Activated CD8-positive, alpha-beta memory T cell treated with anti-CD3 and anti-CD28 coated beads for 36 hours (primary cell): Measurements from ENCODE around the gene UBC. TPM values are rescaled to one million over a fixed set of nuclear protein-coding genes. Genes with fewer than 3 reads are reported as not detected.
"Not testable (repeated sequence)": the region's sequence is repeated elsewhere in the genome, so short reads cannot be mapped to it uniquely, and the experiment has no call there.

Experiments
- CTCF ChIA-PET: fragments of 350-600 bp; sonication (Branson Sonifier 250); formaldehyde crosslinking; loops from one replicate; lab custom pipeline; 2021; ENCODE audit warnings: antibody characterized with exemption; lab: Charles Lee
- POLR2A ChIA-PET: fragments of 350-600 bp; sonication (Branson Sonifier 250); formaldehyde crosslinking; loops from one replicate; lab custom pipeline; 2021; ENCODE audit warnings: antibody characterized with exemption; lab: Charles Lee
- total RNA-seq, 2 experiments: library from RNA; stranded (reverse); gene quantifications; one replicate each; pipeline ENCODE4 v1.2.3, GENCODE V29; 2021

UBC gene
- total RNA-seq, 2 experiments from 2014 or later = 730 to 758 TPM

- POLR2A ChIA-PET = interaction anchor here (0.5 to 1.0 kb wide), 2 partner anchors 34 to 80 kb away, joined by 3 read pairs; no protein-coding TSS in a partner anchor
Measured at GRCh38 chr12:124906606-124907261, 7.7 kb downstream of the UBC start.

GRCh38 chr12:124904306-124905098, 9.9 kb downstream of the UBC start:
- ChIA-PET POLR2A (no interaction called here), CTCF (interaction anchor here (0.6 to 3.5 kb wide), 6 partner anchors 10 to 127 kb away, joined by 3 to 24 read pairs (median 4); partner anchors contain the start of gene UBC)

More at GRCh38 chr12:124906606-124907261, 7.7 kb downstream of the UBC start:
- CTCF ChIA-PET = interaction anchor here (0.5 to 3.5 kb wide), 14 partner anchors 8 to 129 kb away, joined by 3 to 30 read pairs (median 4); partner anchors contain the start of gene UBC

GRCh38 chr12:124902916-124903315, 11.5 kb downstream of the UBC start:
- CTCF ChIA-PET = interaction anchor here (2.1 kb wide), 1 partner anchor 37 kb away, joined by 6 read pairs; no protein-coding TSS in a partner anchor

GRCh38 chr12:124901003-124901402, 13.4 kb downstream of the UBC start:
- POLR2A ChIA-PET = no interaction called here
- CTCF ChIA-PET = interaction anchor here (0.7 to 2.1 kb wide), 3 partner anchors 23 to 63 kb away, joined by 3 to 6 read pairs (median 3); no protein-coding TSS in a partner anchor

More at GRCh38 chr12:124902916-124903315, 11.5 kb downstream of the UBC start:
- POLR2A ChIA-PET = no interaction called here

GRCh38 chr12:124900345-124900795, 14.1 kb downstream of the UBC start:
- POLR2A ChIA-PET = not testable (repeated sequence)
- CTCF ChIA-PET = interaction anchor here (1.0 kb wide), 1 partner anchor 22 kb away, joined by 3 read pairs; no protein-coding TSS in a partner anchor

- CTCF ChIA-PET = interaction anchor here (0.8 kb wide), 1 partner anchor 41 kb away, joined by 3 read pairs; no protein-coding TSS in a partner anchor
Measured at GRCh38 chr12:124898923-124899294, 15.5 kb downstream of the UBC start.

GRCh38 chr12:124898200-124898922, 16.1 kb downstream of the UBC start:
- ChIA-PET CTCF (interaction anchor here (0.9 kb wide), 1 partner anchor 130 kb away, joined by 3 read pairs; no protein-coding TSS in a partner anchor), POLR2A (no interaction called here)

More at GRCh38 chr12:124898923-124899294, 15.5 kb downstream of the UBC start:
- POLR2A ChIA-PET = no interaction called here

- ChIA-PET CTCF (no interaction called here), POLR2A (no interaction called here)
Measured at GRCh38 chr12:124896461-124896860, 18.0 kb downstream of the UBC start.

- POLR2A ChIA-PET = interaction anchor here (0.7 kb wide), 1 partner anchor 199 kb away, joined by 5 read pairs; no protein-coding TSS in a partner anchor
- CTCF ChIA-PET = no interaction called here
Measured at GRCh38 chr12:124893792-124894516, 20.5 kb downstream of the UBC start.

- ChIA-PET CTCF (no interaction called here), POLR2A (no interaction called here)
Measured at GRCh38 chr12:124888260-124888659, 26.2 kb downstream of the UBC start.

- CTCF ChIA-PET = not testable (repeated sequence)
Measured at GRCh38 chr12:124887766-124888165, 26.7 kb downstream of the UBC start.

GRCh38 chr12:124884587-124885438, 29.6 kb downstream of the UBC start:
- ChIA-PET POLR2A (no interaction called here), CTCF (interaction anchor here (1.3 kb wide), 1 partner anchor 55 kb away, joined by 3 read pairs; no protein-coding TSS in a partner anchor)

More at GRCh38 chr12:124887766-124888165, 26.7 kb downstream of the UBC start:
- POLR2A ChIA-PET = not testable (repeated sequence)

- ChIA-PET POLR2A (no interaction called here), CTCF (no interaction called here)
Measured at GRCh38 chr12:124883263-124884130, 31.0 kb downstream of the UBC start.

- ChIA-PET POLR2A (no interaction called here), CTCF (interaction anchor here (0.7 kb wide), 1 partner anchor 369 kb away, joined by 3 read pairs; no protein-coding TSS in a partner anchor)
Measured at GRCh38 chr12:124881123-124881522, 33.3 kb downstream of the UBC start.

GRCh38 chr12:124880335-124880734, 34.1 kb downstream of the UBC start:
- POLR2A ChIA-PET = not testable (repeated sequence)
- CTCF ChIA-PET = interaction anchor here (0.9 kb wide), 1 partner anchor 60 kb away, joined by 3 read pairs; no protein-coding TSS in a partner anchor
